HG02981 (cell line): ENCODE data around the gene FLRT1.

Source experiments
- ATAC-seq: cut with Tn5 transposase; IDR thresholded peaks from one replicate; pipeline ENCODE4 v1.9.1; 2021; ENCODE audit warnings: mild to moderate bottlenecking, moderate library complexity; ENCODE audit not compliant: unreplicated experiment

The FLRT1 gene

GRCh38 chr11:64005691-64006090 is 30.0 kb upstream of the FLRT1 start:
- ATAC-seq = no peak

- ATAC-seq = no peak
Observed at GRCh38 chr11:64006398-64006797, 29.3 kb upstream of the FLRT1 start.

GRCh38 chr11:64007160-64007628 is 28.5 kb upstream of the FLRT1 start:
- ATAC-seq = no peak

- no peak for ATAC-seq
Observed at GRCh38 chr11:64007629-64008282, 28.0 kb upstream of the FLRT1 start.

- no peak for ATAC-seq
Observed at GRCh38 chr11:64008283-64008913, 27.3 kb upstream of the FLRT1 start.

GRCh38 chr11:64008914-64009633 is 26.7 kb upstream of the FLRT1 start:
- ATAC-seq = no peak

GRCh38 chr11:64009710-64010109 is 26.0 kb upstream of the FLRT1 start:
- ATAC-seq = no peak

GRCh38 chr11:64010783-64011182 is 24.9 kb upstream of the FLRT1 start:
- no peak for ATAC-seq

GRCh38 chr11:64011371-64011770 is 24.4 kb upstream of the FLRT1 start:
- ATAC-seq = no peak

GRCh38 chr11:64013141-64013896 is 22.4 kb upstream of the FLRT1 start:
- no peak for ATAC-seq

- ATAC-seq = no peak
Observed at GRCh38 chr11:64014356-64014755, 21.4 kb upstream of the FLRT1 start.

- no peak for ATAC-seq
Observed at GRCh38 chr11:64015510-64015909, 20.2 kb upstream of the FLRT1 start.

- ATAC-seq = no peak
Observed at GRCh38 chr11:64015935-64016845, 19.5 kb upstream of the FLRT1 start.

GRCh38 chr11:64017945-64018224 is 17.8 kb upstream of the FLRT1 start:
- ATAC-seq = no peak

- no peak for ATAC-seq
Observed at GRCh38 chr11:64018310-64018709, 17.4 kb upstream of the FLRT1 start.

GRCh38 chr11:64019106-64020037 is 16.4 kb upstream of the FLRT1 start:
- ATAC-seq = no peak

- ATAC-seq = no peak
Observed at GRCh38 chr11:64020976-64021756, 14.6 kb upstream of the FLRT1 start.

- no peak for ATAC-seq
Observed at GRCh38 chr11:64021757-64022093, 14.0 kb upstream of the FLRT1 start.
